Keratinocyte (primary cell): ENCODE results near the gene ITPR2. TPM values are rescaled to one million over a fixed set of nuclear protein-coding genes. Genes with fewer than 3 reads are reported as not detected.

ENCODE experiments used
- DNase-seq: peaks from one replicate; pipeline ENCODE4 v3.0.0-alpha.2; 2011; ENCODE audit warnings: low read depth, missing footprints, low spot score
- FAIRE-seq: peaks from 2 replicates; lab custom pipeline; 2011; peaks lifted over from hg19 to GRCh38; lab: Jason Lieb, UNC
- H2AFZ ChIP-seq: 2 replicates; pipeline ENCODE4 v1.6.0; 2012; ENCODE audit warnings: low read length, control low read depth, inconsistent platforms; ENCODE audit not compliant: control insufficient read depth
- H3K27ac ChIP-seq: 2 replicates; pipeline ENCODE4 v1.5.1; 2011; ENCODE audit warnings: low read length; ENCODE audit not compliant: control insufficient read depth, insufficient read depth
- H3K27me3 ChIP-seq: 3 replicates; pipeline ENCODE4 v1.6.0; 2011; ENCODE audit warnings: low read length; ENCODE audit not compliant: control insufficient read depth, insufficient read depth; ENCODE audit errors: extremely low read depth
- H3K36me3 ChIP-seq, 2 experiments: 2 replicates in 1 of 2; 3 replicates in 1 of 2; pipeline ENCODE4 v1.5.1; 2011; ENCODE audit warnings: low read length in 2 of 2, mild to moderate bottlenecking in 1 of 2; ENCODE audit not compliant: control insufficient read depth in 2 of 2, insufficient read depth in 2 of 2; ENCODE audit errors: extremely low read depth in 1 of 2
- H3K4me1 ChIP-seq: 3 replicates; pipeline ENCODE4 v1.5.1; 2011; ENCODE audit warnings: low read length; ENCODE audit not compliant: control insufficient read depth, insufficient read depth; ENCODE audit errors: extremely low read depth
- H3K4me2 ChIP-seq: 3 replicates; pipeline ENCODE4 v1.6.0; 2011; ENCODE audit warnings: low read depth, low read length; ENCODE audit not compliant: control insufficient read depth, insufficient read depth; ENCODE audit errors: extremely low read depth
- H3K4me3 ChIP-seq, 3 experiments: fragments of 200-600 bp in 1 of 3; sonication (generic) in 1 of 3; 2 replicates in 2 of 3; 3 replicates in 1 of 3; pipeline ENCODE4 v1.5.1; 2011 to 2016; ENCODE audit warnings: low read length in 3 of 3, mild to moderate bottlenecking in 3 of 3, control low read depth in 2 of 3, inconsistent platforms in 1 of 3, low read depth in 1 of 3, mixed read lengths in 1 of 3, mixed run types in 1 of 3, moderate library complexity in 1 of 3; ENCODE audit not compliant: control insufficient read depth in 2 of 3, insufficient read depth in 2 of 3; ENCODE audit errors: extremely low read depth in 1 of 3
- H3K79me2 ChIP-seq: 2 replicates; pipeline ENCODE4 v1.6.0; 2012; ENCODE audit warnings: low read length; ENCODE audit not compliant: control insufficient read depth, insufficient read depth
- H3K9ac ChIP-seq: 3 replicates; pipeline ENCODE4 v1.6.0; 2011; ENCODE audit warnings: low read length; ENCODE audit not compliant: control insufficient read depth, insufficient read depth; ENCODE audit errors: extremely low read depth
- H3K9me1 ChIP-seq: 3 replicates; pipeline ENCODE4 v1.6.0; 2011; ENCODE audit warnings: low read length; ENCODE audit not compliant: control insufficient read depth, insufficient read depth; ENCODE audit errors: extremely low read depth
- H3K9me3 ChIP-seq: 2 replicates; pipeline ENCODE4 v1.5.1; 2012; ENCODE audit warnings: low read depth, low read length; ENCODE audit not compliant: control insufficient read depth
- H4K20me1 ChIP-seq: 3 replicates; pipeline ENCODE4 v1.6.0; 2011; ENCODE audit warnings: low read length; ENCODE audit not compliant: control insufficient read depth, insufficient read depth; ENCODE audit errors: extremely low read depth
- CTCF ChIP-seq, 3 experiments: IDR thresholded peaks in 1 of 3; conservative IDR thresholded peaks in 1 of 3; optimal IDR thresholded peaks in 1 of 3; 2 replicates in 2 of 3; 3 replicates in 1 of 3; pipeline versions ENCODE3 to v1.5.1; 2011; ENCODE audit warnings: low read length in 3 of 3, mild to moderate bottlenecking in 3 of 3, moderate library complexity in 2 of 3, control low read depth in 1 of 3, inconsistent platforms in 1 of 3; ENCODE audit not compliant: insufficient read depth in 2 of 3; ENCODE audit errors: extremely low read depth in 1 of 3
- EZH2 ChIP-seq: IDR thresholded peaks from one replicate; pipeline ENCODE4 v1.6.1; 2012; ENCODE audit warnings: inconsistent platforms, mild to moderate bottlenecking, low read length, moderate library complexity
- dilution Hi-C: fragments of 300-500 bp; cut with MboI; formaldehyde crosslinking; loops from one replicate; pipeline ENCODE4 v1.7.0; 2020; ENCODE audit warnings: low sequenced_read_pairs; ENCODE audit not compliant: extremely low pct_ligation_motif_present
- polyA plus RNA-seq, 5 experiments: library from polyadenylated mRNA; depleted of rRNA in 3 of 5; stranded (reverse) in 3 of 5; stranded (forward) in 1 of 5; unstranded in 1 of 5; fragments of >200 nt; gene quantifications; 1 replicate in 1 of 5; 2 replicates in 3 of 5; 3 replicates in 1 of 5; pipeline versions ENCODE4 v1.2.1 to v1.2.3, GENCODE V29; 2011 to 2012; ENCODE audit warnings: missing spikeins in 2 of 5, low read depth in 1 of 5, low replicate concordance in 1 of 5

ITPR2 gene
- polyA plus RNA-seq, 1 donor (not counting 4 experiments of a cell fraction or from before 2014, with no cell fraction given): 7.6 TPM

- no peaks in the 10 kb centered on the region for H3K9me1 ChIP-seq
- no peak for FAIRE-seq
- no peak for DNase-seq
- dilution Hi-C loops: no loop called here
- no peaks in the 10 kb centered on the region for H4K20me1 ChIP-seq
- H2AFZ ChIP-seq: no peak overlapping the region
- no peaks in the 10 kb centered on the region for H3K9me3 ChIP-seq
- H3K27ac ChIP-seq: no peak overlapping the region
- no peaks in the 10 kb centered on the region for H3K27me3 ChIP-seq
- no peaks in the 10 kb centered on the region for H3K79me2 ChIP-seq
- H3K4me3 ChIP-seq: no peak overlapping the region
- H3K4me2 ChIP-seq: no peak overlapping the region
- H3K9ac ChIP-seq: no peak overlapping the region
- no peaks in the 10 kb centered on the region for H3K36me3 ChIP-seq
- peaks cover 8% of the 10 kb centered on the region for H3K4me1 ChIP-seq
- TF ChIP-seq EZH2 (no peak), CTCF (optimal IDR thresholded peaks at IDR 0.05 in 1 of 3, IDR thresholded peaks at IDR 0.05 in 1 of 3, conservative IDR thresholded peaks at IDR 0.05 in 1 of 3; ENCODE audit: extremely low read depth in 1 of 3, insufficient read depth in 2 of 3, low read length in 3 of 3) (no peak)
Observed at GRCh38 chr12:26684101-26684500, 148.9 kb downstream of the ITPR2 start.

- dilution Hi-C loops: no loop called here
- H3K36me3 ChIP-seq: no peaks in the 10 kb centered on the region
- no peak for DNase-seq
Observed at GRCh38 chr12:26683443-26683842, 149.6 kb downstream of the ITPR2 start.

More at GRCh38 chr12:26683443-26683842, 149.6 kb downstream of the ITPR2 start:
- H3K27ac ChIP-seq: no peak overlapping the region
- H3K4me2 ChIP-seq: no peak overlapping the region
- H3K9me1 ChIP-seq: no peaks in the 10 kb centered on the region
- H3K79me2 ChIP-seq: no peaks in the 10 kb centered on the region
- H3K9me3 ChIP-seq: no peaks in the 10 kb centered on the region
- H4K20me1 ChIP-seq: no peaks in the 10 kb centered on the region
- H2AFZ ChIP-seq: no peak overlapping the region
- TF ChIP-seq EZH2 (no peak), CTCF (optimal IDR thresholded peaks at IDR 0.05 in 1 of 3, IDR thresholded peaks at IDR 0.05 in 1 of 3, conservative IDR thresholded peaks at IDR 0.05 in 1 of 3; ENCODE audit: extremely low read depth in 1 of 3, insufficient read depth in 2 of 3, low read length in 3 of 3) (no peak)
- no peak overlapping the region for H3K9ac ChIP-seq
- no peaks in the 10 kb centered on the region for H3K27me3 ChIP-seq
- peaks cover 7% of the 10 kb centered on the region for H3K4me1 ChIP-seq
- no peak for FAIRE-seq
- H3K4me3 ChIP-seq: no peak overlapping the region
